Adipose tissue (tissue), 3 donors: Measurements from ENCODE around the gene SKA3. TPM values are rescaled to one million over a fixed set of nuclear protein-coding genes. Genes with fewer than 3 reads are reported as not detected.

Experiments used
- H3K27ac ChIP-seq: one replicate; pipeline ENCODE4 v1.5.1; 2013; ENCODE audit warnings: low read depth, low read length
- WGBS, 3 donors: extraction: QIAGEN DNeasy Blood & Tissue Kit; methylation state at CpG; one replicate each; pipeline ENCODE4 v1.1.7; 2013; 5-methylcytosine and 5-hydroxymethylcytosine counted together
- polyA plus RNA-seq, 3 donors: library from polyadenylated mRNA; stranded (reverse); fragments of 200-250 nt; gene quantifications; one replicate each; pipeline ENCODE4 v1.2.3, GENCODE V29; 2013
- donor health status: healthy with polysubstance abuse.
- donor health status: Bipolar disorder and iron deficiency.
- donor health status: healthy.

SKA3 gene
- polyA plus RNA-seq, 3 donors, result 0.13 to 0.45 (median 0.16) TPM

GRCh38 chr13:21121616-21122015 is 54.7 kb downstream of the SKA3 start:
- H3K27ac ChIP-seq, result no peak overlapping the region
- 78 to 94% (median 93%) methylated on average over 9 of the region's 9 CpGs for WGBS, 3 donors

GRCh38 chr13:21120191-21120590 is 56.2 kb downstream of the SKA3 start:
- 80 to 91% (median 81%) methylated on average over 6 of the region's 6 CpGs for WGBS, 3 donors
- H3K27ac ChIP-seq, result no peak overlapping the region

- H3K27ac ChIP-seq, result no peak overlapping the region
- 92 to 94% (median 94%) methylated on average over 2 of the region's 2 CpGs for WGBS, 3 donors
Measured at GRCh38 chr13:21119526-21119925, 56.8 kb downstream of the SKA3 start.

- H3K27ac ChIP-seq, result no peak overlapping the region
- 85 to 91% (median 91%) methylated on average over 5 of the region's 5 CpGs for WGBS, 3 donors
Measured at GRCh38 chr13:21118180-21118579, 58.2 kb downstream of the SKA3 start.

- 91 to 100% (median 100%) methylated on average over 1 of the region's 1 CpG for WGBS, 3 donors
- H3K27ac ChIP-seq, result no peak overlapping the region
Measured at GRCh38 chr13:21117104-21117809, 59.1 kb downstream of the SKA3 start.

GRCh38 chr13:21116141-21116540 is 60.2 kb downstream of the SKA3 start:
- H3K27ac ChIP-seq, result no peak overlapping the region
- WGBS, 3 donors, result 86 to 90% (median 89%) methylated on average over 6 of the region's 6 CpGs

- 65 to 85% (median 70%) methylated on average over 3 of the region's 3 CpGs for WGBS, 3 donors
- no peak overlapping the region for H3K27ac ChIP-seq
Measured at GRCh38 chr13:21115231-21115630, 61.1 kb downstream of the SKA3 start.

- no peak overlapping the region for H3K27ac ChIP-seq
- 65 to 91% (median 88%) methylated on average over 5 to 8 of the region's 8 CpGs for WGBS, 3 donors
Measured at GRCh38 chr13:21111546-21111945, 64.8 kb downstream of the SKA3 start.

GRCh38 chr13:21109168-21109567 is 67.2 kb downstream of the SKA3 start:
- H3K27ac ChIP-seq, result no peak overlapping the region
- 79 to 93% (median 82%) methylated on average over 7 of the region's 7 CpGs for WGBS, 3 donors

- 30 to 61% (median 58%) methylated on average over 4 of the region's 4 CpGs for WGBS, 3 donors
- no peak overlapping the region for H3K27ac ChIP-seq
Measured at GRCh38 chr13:21106089-21106488, 70.3 kb downstream of the SKA3 start.

- no peak overlapping the region for H3K27ac ChIP-seq
- WGBS, 3 donors, result 94 to 97% (median 96%) methylated on average over 37 of the region's 37 CpGs
Measured at GRCh38 chr13:21104199-21105019, 71.9 kb downstream of the SKA3 start.

Other genes with a start within 250 kb of the SKA3 start
- 10 to 100 TPM in 2 of 3 donors, 1 to 10 TPM in 1; 3.3 to 24.5 (median 15.7) TPM for gene LATS2, start 115.0 kb downstream of the SKA3 start, polyA plus RNA-seq
- gene SAP18, start 36.4 kb downstream of the SKA3 start, polyA plus RNA-seq, result 100 to 1,000 TPM in 1 of 3 donors, 10 to 100 TPM in 2; 28.6 to 108 (median 50.1) TPM
- gene MRPL57, start 106 bp upstream of the SKA3 start, polyA plus RNA-seq, result 10 to 100 TPM; 13.1 to 19.9 (median 19.1) TPM